ENCODE data around the gene ADIRF.

The ADIRF gene

GRCh38 chr10:86967481-86967941, 771 bp upstream of the ADIRF start:
- no peak for DNase-seq (ENCODE audit: low read depth)
- no peak overlapping the region for H3K4me3 ChIP-seq (replicated peaks; ENCODE audit: low read depth, low read length)
- TF ChIP-seq, protein P1, sequence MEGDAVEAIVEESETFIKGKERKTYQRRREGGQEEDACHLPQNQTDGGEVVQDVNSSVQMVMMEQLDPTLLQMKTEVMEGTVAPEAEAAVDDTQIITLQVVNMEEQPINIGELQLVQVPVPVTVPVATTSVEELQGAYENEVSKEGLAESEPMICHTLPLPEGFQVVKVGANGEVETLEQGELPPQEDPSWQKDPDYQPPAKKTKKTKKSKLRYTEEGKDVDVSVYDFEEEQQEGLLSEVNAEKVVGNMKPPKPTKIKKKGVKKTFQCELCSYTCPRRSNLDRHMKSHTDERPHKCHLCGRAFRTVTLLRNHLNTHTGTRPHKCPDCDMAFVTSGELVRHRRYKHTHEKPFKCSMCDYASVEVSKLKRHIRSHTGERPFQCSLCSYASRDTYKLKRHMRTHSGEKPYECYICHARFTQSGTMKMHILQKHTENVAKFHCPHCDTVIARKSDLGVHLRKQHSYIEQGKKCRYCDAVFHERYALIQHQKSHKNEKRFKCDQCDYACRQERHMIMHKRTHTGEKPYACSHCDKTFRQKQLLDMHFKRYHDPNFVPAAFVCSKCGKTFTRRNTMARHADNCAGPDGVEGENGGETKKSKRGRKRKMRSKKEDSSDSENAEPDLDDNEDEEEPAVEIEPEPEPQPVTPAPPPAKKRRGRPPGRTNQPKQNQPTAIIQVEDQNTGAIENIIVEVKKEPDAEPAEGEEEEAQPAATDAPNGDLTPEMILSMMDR (IDR thresholded peaks at IDR 0.05; ENCODE audit: low read length, missing control alignments), result no peak

DNA sequence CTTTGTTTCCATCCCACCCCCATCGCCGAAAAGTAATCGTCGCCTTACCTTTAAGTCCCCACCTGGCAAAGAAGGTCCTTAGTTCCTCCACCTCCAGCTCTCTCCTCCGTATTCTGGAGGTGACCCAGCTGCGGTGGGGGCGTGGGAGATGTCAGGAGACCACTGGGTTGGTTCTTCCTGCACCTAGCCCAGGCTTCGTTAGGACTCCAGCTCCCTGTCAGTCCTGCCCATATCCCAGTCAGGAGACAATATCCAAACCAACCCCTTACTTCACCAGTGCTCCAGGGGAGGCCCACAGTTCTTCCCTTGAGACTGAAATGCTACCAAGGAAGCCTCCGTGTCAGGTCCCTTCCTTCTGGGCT, 693 bp downstream of the ADIRF start:
- H3K4me3 ChIP-seq (replicated peaks; ENCODE audit: low read depth, low read length), result no peak overlapping the region
- TF ChIP-seq, protein P1 (IDR thresholded peaks at IDR 0.05; ENCODE audit: low read length, missing control alignments), result no peak
- DNase-seq (ENCODE audit: low read depth), result no peak

- no peak overlapping the region for H3K4me3 ChIP-seq (replicated peaks; ENCODE audit: low read depth, low read length)
- TF ChIP-seq, protein P1 (IDR thresholded peaks at IDR 0.05; ENCODE audit: low read length, missing control alignments), result no peak
- no peak for DNase-seq (ENCODE audit: low read depth)
Observed at GRCh38 chr10:86969421-86970041, 1.2 kb downstream of the ADIRF start.

GRCh38 chr10:86970162-86970981, 2.1 kb downstream of the ADIRF start:
- DNase-seq (ENCODE audit: low read depth), result no peak

GRCh38 chr10:86970982-86971231, 2.6 kb downstream of the ADIRF start:
- TF ChIP-seq, protein P1 (IDR thresholded peaks at IDR 0.05; ENCODE audit: low read length, missing control alignments), result no peak

More at GRCh38 chr10:86970162-86970981, 2.1 kb downstream of the ADIRF start:
- peak overlapping the region; percentile 59 for H3K4me3 ChIP-seq (replicated peaks; ENCODE audit: low read depth, low read length)
- TF ChIP-seq, protein P1 (IDR thresholded peaks at IDR 0.05; ENCODE audit: low read length, missing control alignments), result no peak

DNA sequence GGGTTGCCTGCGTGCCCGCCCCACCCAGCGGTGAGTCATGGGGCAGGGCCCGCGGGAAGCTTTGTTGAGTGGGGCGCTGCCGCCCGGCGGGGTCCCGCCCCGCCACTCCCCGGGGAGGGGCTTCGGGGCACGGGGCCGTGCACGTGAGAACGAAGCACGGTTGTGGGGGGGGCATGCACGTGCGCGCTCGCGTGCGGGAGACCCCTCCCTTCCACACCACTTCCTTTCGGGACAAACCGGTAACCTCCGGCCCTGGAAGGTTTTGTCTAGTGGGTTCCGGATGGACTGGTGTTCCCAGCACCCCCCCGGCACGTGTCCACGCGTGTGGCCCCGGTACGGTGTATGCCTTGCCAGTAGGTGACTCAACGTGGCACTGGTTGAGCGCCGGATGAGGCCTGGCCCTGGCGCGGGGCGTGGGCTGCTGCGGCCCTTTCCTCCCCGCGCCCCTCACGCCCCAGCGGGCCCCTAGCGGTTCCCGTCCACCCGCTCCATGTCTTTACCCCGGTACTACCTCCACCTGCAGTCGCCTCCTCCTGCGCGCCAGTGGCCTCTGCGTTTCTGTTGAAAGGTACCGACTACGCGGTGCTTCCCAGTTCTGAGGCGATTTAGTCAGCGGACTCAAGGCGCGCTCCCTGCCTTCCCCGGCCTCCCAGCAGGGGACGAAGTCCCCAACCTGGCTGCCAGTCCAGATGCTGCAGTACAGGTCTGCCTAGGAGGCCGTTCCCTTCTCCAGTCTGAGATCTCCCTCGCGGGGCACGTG, 3.1 kb downstream of the ADIRF start:
- TF ChIP-seq, protein P1 (IDR thresholded peaks at IDR 0.05; ENCODE audit: low read length, missing control alignments), result no peak
- H3K4me3 ChIP-seq (replicated peaks; ENCODE audit: low read depth, low read length), result peak overlapping the region; percentile 59

More at GRCh38 chr10:86970982-86971231, 2.6 kb downstream of the ADIRF start:
- no peak for DNase-seq (ENCODE audit: low read depth)
- peak overlapping the region; percentile 59 for H3K4me3 ChIP-seq (replicated peaks; ENCODE audit: low read depth, low read length)

More for the DNA sequence above, 3.1 kb downstream of the ADIRF start:
- DNase-seq (ENCODE audit: low read depth), result peak; percentile 76

Data from fibroblast of pulmonary artery (primary cell).